ENCODE results near the gene C12orf57.

The C12orf57 gene

DNA sequence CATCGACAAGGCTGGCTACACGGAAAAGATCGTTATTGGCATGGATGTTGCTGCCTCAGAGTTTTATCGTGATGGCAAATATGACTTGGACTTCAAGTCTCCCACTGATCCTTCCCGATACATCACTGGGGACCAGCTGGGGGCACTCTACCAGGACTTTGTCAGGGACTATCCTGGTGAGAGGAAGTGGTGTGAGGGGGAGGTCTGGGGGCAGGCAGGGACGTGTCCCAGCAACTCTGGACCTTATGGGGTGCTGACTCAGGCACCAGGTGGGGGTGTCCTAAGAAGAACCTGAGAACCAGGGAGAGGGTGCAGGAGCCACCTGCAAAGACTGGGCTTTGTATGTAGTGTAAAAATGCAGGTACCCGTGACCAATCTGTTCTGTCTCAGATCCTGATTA lies 24.2 kb upstream of the C12orf57 start:
- DNase-seq = no peak

DNA sequence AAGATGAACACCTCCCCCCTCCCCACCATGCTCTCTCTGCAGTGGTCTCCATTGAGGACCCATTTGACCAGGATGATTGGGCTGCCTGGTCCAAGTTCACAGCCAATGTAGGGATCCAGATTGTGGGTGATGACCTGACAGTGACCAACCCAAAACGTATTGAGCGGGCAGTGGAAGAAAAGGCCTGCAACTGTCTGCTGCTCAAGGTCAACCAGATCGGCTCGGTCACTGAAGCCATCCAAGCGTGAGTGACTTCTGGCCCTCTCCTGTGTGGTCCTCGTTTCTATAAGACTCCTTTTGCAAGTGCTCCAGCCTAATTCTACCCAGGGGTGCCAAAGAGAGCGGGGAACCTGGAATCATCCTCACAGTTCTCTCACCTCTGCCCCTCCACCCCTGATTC lies 22.3 kb upstream of the C12orf57 start:
- no peak for DNase-seq

DNA sequence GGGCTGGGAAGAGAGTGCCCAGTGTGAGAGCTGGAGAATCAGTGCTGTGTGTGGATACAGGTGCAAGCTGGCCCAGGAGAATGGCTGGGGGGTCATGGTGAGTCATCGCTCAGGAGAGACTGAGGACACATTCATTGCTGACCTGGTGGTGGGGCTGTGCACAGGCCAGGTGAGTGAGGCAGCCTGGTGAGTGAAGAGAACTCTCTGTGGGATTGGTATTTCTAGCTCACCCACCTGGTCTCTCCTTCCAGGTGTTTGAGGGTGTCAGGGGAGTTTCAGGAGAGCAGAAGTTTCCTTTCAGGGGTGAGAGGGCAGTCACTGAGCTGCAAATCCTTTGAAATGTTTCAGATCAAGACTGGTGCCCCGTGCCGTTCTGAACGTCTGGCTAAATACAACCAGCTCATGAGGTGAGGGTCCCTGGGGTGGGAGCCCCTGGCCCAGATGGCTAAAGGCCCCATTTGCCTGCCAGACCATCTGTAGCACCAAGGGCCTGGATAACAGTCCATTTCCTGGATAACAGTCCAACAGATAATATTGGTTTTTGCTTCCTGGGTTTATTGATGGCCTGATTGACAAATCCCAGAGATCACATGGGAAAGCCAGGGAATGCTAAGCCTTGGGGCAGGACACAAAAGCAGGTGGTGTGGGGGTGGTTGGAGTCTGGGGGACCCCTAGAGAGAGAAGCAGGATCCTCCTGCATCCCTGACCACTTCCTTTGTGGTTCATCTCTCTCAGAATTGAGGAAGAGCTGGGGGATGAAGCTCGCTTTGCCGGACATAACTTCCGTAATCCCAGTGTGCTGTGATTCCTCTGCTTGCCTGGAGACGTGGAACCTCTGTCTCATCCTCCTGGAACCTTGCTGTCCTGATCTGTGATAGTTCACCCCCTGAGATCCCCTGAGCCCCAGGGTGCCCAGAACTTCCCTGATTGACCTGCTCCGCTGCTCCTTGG lies 21.6 kb upstream of the C12orf57 start:
- no peak for DNase-seq

DNA sequence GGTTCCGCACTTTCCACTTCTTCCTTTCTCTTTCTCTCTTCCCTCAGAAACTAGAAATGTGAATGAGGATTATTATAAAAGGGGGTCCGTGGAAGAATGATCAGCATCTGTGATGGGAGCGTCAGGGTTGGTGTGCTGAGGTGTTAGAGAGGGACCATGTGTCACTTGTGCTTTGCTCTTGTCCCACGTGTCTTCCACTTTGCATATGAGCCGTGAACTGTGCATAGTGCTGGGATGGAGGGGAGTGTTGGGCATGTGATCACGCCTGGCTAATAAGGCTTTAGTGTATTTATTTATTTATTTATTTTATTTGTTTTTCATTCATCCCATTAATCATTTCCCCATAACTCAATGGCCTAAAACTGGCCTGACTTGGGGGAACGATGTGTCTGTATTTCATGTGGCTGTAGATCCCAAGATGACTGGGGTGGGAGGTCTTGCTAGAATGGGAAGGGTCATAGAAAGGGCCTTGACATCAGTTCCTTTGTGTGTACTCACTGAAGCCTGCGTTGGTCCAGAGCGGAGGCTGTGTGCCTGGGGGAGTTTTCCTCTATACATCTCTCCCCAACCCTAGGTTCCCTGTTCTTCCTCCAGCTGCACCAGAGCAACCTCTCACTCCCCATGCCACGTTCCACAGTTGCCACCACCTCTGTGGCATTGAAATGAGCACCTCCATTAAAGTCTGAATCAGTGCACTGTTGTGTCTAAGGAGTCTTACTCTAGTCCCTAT lies 20.7 kb upstream of the C12orf57 start:
- DNase-seq = no peak

DNA sequence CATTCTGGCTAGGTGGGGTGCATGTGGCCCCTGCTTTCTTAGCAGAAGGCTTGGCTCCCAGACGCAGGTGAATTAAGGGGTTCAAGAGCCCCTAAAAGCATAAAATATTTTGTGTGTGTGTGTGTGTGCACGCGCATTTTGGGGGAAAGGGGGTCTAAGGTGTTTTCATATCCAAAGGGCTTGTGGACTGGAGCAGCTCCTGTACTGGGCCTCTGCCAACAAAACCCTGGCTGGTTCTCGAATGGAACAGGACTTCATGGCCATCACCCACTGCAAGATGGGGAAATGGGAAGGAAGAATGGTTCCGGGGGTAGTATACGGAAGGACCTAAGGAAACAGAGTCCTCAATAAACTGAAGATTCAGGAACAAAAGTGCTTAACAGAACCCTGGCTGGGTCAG lies 20.0 kb upstream of the C12orf57 start:
- DNase-seq = no peak

DNA sequence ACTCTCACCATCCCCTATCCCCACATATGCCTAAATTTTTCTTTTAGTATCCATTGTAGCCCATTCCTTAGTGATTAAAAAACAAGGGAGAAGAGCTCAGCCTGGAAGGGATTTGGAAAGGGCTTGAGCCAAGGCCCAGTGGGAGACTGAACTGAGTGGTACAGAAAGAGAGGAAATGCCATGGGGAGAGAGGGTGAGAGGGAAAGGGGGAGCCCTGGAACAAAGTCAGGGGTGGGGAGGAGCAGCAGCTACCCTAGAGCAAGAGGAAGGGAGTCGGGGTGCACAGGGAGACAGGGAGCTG lies 18.6 kb upstream of the C12orf57 start:
- DNase-seq = no peak

DNA sequence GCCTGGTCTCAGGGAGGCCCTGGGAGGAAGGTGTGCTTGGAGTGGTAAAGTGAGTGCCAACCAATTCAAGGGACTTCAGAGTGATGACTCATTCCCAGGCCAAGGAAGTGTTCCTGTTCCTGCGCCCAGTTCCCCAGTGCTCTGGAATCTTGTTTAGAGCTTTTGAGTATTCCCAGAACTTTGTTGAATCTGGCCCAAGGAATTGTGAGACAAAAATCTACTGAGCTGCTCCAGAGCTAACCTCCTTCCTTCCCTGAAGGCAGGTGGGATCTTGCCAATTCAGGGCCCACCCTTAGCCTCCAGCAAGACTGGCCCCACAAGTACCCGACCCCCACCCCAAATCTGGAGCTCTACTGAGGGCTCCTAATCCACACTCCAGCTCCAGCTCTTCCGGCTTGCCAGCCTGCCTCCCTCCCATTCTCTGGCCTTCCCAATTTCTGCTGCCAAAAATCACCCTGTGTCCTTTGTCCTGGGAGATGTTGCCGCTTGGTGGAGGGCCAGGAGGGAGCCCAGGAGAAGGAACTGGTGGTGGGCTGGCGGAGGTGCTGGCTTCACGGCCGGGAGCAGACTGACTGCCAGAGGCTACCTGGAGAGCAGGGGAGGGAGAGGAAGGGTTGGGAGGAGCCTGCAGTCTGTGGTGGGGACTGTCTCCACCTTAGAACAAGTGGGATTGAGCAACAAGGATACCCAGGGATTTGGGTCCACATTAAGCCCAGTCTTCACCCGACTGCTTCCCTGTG lies 18.1 kb upstream of the C12orf57 start:
- no peak for DNase-seq

DNA sequence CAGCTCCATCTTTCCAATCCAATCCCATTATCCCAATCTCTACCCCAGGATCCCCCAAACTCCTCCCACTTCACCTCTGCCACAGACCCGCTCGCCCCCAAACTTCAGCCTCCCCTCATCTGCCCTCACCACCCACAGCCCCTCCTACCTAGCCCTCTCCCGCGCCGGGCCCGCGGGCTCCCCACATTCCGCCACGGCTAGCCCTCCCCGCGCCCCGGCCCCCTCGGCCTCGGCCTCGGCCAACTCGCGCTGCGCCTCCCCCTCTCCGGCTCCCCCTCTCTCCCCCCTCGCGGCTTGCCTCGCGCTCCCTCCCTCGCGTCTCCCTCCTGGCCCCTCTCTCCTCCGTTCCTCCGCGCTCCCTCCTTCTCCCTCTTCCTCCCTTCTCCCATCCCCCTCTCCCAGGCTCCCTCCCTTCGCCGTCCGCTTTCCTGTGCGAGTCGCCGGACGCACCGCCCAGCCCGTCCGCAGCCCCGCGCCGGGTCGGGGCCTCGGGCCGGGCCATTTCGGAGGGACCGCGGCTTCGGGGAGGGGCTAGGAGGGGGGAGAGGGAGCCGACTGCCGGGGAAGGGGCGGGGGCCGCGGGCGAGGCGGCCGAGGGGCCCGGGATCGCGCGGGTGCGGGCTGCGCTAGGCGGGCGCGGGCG lies 16.3 kb upstream of the C12orf57 start, which contains the start of gene ATN1:
TSS of gene ATN1 (plus strand) at position 581 of the 643 bp plus-strand sequence. CDS start 6,043 bp downstream, outside the sequence.
- peak; percentile 68 for DNase-seq

DNA sequence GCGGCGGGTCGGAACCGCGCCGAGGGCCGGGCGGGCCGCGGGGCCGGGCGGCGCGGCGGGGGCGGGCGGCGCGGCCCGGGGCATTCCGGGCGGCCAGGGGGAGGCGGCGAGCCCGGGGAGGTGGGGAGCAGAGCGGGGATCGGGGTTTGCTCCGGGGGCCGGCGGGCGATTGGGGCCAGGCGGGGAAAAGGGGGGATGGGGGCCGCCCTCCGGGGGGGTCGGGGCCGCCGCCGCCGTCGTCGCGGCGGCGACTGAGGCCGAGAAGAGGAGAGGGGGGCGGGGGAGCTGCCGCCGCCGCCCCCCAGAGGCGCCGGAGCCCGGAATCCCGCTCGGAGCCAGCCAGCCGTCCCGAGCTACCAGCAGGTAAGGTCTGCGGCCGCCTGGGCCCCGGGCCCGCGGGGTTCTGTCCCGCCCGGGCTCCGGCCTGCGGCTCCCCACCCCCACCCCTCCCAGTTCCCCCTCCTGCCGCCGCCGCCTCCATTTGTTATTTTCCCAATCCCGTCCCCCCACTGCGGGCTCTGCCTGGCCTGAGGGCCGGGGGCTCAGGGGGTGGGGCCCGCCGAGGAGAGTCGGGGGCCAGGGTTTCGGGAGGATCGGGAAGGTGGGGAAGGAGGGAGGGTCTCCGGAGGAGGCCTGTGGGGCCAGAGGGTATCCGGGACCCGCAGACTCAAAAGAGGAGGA lies 15.7 kb upstream of the C12orf57 start:
- no peak for DNase-seq

DNA sequence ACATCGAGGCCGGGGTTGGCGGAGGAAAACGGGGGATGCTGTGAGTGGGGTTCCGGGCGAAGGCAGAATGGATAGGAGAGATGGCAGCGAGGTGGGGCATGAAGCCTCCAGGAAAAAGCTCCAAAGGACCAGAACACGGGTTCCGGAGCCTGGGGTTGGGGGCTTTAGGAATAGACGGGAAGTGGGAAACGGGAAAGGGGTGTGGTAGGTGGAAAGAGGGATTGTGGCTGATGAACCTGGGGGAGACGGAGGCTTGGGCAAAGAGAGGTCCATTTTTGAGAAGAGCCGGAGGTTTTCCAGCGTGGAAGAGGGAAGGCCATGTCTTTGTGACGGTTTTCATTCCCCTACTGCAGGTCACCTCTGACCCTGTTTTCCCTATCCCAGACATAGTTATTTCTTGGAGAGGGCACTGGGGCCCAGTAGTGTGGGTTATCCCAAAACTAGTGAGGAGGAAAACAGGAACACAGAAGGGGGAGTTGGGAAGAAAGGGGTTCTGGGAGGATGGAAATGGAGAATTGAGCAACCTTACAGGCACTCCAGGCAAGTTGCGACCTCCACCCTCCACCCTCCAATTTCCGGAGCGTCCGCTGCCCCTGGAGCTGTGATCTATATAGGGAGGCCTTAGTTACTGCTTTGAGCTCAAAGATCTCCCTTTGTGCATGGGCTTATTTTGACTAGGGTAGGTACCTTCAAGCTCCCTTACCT lies 15.0 kb upstream of the C12orf57 start:
- DNase-seq = no peak

DNA sequence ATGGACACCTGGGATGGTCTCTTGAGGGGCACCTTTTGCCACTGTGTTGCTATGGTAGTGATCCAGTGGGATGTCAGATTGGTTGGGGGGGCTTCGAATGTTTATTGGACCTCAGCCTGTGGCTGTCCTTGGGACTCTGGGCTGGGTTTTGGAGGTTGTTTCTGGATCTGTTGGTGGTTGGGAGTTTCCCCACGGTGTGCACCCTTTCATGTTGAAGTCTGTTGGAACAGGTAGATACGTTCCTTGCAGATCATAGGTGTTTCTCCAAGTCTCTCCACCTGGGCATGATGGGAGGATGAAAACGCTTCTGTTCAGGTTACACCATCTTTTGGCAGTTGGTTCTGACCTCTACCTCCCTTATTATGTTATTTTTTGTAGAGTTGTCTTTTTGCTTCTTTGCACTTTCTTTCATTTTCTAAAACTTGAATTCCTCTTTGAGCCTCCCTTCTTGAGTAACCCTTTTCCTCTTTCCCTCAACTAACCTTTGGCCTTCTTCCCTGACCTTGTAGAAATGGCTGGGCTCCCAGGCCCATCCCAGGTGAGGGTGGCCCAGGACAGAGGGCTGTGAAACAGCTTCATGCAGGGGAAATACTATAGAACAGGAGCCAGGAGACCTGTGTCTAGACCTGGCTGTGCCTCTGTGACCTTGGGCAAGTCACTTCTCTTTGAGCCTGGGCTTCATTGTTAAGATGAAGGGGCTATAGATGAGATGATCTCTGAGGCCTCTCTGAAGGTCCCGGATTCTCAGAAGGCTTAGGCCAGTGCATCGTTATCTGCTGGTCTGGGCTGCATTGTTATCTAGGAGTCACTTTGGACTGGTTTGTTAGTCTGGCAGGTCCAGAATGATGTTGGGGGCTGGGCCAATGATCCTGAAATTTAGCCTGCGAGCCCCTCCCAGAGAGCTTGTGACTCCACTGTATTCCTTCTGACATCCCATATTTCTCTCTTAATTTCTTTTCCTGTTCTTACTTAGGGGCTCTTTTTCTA lies 14.1 kb upstream of the C12orf57 start:
- no peak for DNase-seq

DNA sequence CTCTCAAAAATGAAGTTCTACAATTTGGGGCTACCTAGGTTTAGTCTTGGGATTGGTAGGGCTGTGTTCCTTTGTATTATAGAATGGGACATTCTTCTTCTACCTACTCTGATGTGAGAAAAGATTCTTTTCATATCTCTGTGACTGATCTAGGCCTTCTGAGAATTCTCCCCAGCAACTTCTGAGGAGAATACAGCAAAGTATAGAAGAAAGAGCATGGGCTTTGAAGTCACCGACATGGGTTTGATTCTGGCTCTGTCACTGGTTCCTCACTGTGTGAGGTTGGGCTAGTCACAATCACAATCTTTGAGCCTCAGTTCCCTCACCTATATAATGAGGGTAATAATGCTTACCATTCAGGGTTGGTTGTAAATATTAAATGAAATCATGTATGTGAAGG lies 11.1 kb upstream of the C12orf57 start:
- no peak for DNase-seq

DNA sequence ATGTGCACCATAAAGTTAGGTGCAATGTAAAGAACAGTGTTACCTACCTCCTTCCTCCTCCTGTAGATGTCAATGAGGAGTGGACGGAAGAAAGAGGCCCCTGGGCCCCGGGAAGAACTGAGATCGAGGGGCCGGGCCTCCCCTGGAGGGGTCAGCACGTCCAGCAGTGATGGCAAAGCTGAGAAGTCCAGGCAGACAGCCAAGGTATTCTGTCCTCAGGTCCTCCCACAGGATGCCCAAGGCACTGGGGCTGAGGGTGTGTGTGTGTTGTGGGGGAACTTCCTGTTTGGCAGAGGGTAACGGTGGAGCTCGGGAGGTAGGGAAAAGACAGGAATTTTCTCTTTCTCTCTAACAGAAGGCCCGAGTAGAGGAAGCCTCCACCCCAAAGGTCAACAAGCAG lies 9.7 kb upstream of the C12orf57 start:
- no peak for DNase-seq

DNA sequence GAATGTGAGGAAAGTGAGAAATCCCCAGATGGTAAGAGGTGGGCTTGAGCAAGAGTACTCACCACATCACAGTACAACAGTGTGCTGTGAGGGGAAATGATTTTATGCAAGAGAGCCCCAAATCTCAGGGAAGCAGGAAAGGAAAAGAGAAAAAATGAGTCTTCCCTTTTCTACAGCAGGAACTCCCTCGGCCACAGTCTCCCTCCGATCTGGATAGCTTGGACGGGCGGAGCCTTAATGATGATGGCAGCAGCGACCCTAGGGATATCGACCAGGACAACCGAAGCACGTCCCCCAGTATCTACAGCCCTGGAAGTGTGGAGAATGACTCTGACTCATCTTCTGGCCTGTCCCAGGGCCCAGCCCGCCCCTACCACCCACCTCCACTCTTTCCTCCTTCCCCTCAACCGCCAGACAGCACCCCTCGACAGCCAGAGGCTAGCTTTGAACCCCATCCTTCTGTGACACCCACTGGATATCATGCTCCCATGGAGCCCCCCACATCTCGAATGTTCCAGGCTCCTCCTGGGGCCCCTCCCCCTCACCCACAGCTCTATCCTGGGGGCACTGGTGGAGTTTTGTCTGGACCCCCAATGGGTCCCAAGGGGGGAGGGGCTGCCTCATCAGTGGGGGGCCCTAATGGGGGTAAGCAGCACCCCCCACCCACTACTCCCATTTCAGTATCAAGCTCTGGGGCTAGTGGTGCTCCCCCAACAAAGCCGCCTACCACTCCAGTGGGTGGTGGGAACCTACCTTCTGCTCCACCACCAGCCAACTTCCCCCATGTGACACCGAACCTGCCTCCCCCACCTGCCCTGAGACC lies 8.2 kb upstream of the C12orf57 start:
- DNase-seq = no peak

DNA sequence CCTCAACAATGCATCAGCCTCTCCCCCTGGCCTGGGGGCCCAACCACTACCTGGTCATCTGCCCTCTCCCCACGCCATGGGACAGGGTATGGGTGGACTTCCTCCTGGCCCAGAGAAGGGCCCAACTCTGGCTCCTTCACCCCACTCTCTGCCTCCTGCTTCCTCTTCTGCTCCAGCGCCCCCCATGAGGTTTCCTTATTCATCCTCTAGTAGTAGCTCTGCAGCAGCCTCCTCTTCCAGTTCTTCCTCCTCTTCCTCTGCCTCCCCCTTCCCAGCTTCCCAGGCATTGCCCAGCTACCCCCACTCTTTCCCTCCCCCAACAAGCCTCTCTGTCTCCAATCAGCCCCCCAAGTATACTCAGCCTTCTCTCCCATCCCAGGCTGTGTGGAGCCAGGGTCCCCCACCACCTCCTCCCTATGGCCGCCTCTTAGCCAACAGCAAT lies 7.6 kb upstream of the C12orf57 start:
- no peak for DNase-seq

DNA sequence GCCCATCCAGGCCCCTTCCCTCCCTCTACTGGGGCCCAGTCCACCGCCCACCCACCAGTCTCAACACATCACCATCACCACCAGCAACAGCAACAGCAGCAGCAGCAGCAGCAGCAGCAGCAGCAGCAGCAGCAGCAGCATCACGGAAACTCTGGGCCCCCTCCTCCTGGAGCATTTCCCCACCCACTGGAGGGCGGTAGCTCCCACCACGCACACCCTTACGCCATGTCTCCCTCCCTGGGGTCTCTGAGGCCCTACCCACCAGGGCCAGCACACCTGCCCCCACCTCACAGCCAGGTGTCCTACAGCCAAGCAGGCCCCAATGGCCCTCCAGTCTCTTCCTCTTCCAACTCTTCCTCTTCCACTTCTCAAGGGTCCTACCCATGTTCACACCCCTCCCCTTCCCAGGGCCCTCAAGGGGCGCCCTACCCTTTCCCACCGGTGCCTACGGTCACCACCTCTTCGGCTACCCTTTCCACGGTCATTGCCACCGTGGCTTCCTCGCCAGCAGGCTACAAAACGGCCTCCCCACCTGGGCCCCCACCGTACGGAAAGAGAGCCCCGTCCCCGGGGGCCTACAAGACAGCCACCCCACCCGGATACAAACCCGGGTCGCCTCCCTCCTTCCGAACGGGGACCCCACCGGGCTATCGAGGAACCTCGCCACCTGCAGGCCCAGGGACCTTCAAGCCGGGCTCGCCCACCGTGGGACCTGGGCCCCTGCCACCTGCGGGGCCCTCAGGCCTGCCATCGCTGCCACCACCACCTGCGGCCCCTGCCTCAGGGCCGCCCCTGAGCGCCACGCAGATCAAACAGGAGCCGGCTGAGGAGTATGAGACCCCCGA lies 7.0 kb upstream of the C12orf57 start:
- peak; percentile 73 for DNase-seq

DNA sequence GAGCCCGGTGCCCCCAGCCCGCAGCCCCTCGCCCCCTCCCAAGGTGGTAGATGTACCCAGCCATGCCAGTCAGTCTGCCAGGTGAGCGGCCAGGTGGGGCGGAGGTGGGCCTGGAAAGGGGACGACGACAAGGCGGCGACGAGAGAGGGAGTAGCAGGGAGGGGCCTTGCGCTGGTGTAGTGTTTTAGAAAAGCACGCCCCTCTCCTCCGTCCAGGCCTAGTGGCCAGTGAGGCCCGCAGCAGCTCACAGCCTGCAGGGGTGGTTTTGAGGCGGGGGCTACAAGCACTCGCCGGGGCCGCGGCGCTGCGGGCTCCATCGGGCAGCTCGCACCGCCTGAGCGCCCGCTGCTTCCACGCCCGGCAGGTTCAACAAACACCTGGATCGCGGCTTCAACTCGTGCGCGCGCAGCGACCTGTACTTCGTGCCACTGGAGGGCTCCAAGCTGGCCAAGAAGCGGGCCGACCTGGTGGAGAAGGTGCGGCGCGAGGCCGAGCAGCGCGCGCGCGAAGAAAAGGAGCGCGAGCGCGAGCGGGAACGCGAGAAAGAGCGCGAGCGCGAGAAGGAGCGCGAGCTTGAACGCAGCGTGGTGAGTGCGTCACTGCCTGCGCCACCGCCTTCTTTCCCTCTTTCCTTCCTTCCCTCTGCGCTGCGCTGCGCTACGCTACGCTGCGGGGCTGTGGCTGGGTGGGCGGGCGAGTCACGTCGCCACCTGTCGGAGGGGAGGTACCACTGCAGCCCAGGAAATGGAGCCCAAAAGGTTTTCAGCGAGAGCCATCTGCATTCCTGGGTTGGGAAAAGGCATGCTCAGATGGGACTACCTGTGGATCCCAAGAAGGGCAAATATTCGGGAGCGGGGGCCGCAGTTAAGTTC lies 6.1 kb upstream of the C12orf57 start:
- DNase-seq = peak; percentile 95

All from stimulated activated CD8-positive, alpha-beta memory T cell treated with anti-CD3 and anti-CD28 coated beads, Interleukin-4, amount 100 ng/mL, for 48 hours (primary cell).